Measurements from ENCODE around the gene CYB561A3.

Gene CYB561A3

DNA sequence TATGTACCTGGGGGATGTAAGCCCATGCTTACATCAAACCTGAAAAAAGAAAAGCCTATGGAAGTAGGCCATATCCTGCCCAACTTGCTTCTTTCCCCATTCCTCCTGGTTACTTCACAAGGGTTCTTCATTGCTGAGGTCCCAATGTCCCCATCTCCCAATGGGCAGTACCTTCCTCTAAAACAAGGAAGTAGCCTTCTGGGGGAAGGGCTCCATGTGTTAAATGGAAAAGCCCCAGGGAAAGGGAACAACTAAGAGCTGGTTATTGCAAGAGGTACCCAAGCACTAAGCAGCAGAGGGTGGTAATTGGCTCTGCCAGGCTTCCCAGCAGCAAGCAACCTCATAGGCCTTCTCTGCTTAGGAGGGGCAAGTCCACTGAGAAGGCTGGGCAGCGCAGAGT, 42.0 kb upstream of the CYB561A3 start:
- DNase-seq, result no peak
- H3K36me3 ChIP-seq (replicated peaks), result peaks cover 61% of the 10 kb centered on the region
- no peak overlapping the region for H3K27ac ChIP-seq
- H3K4me3 ChIP-seq (ENCODE audit: low read depth, low read length), result no peak overlapping the region
- in situ Hi-C loops (cut with HindIII; ENCODE audit: low pct_ligation_motif_present, low sequenced_read_pairs), result no loop called here
- TF ChIP-seq, protein P1, sequence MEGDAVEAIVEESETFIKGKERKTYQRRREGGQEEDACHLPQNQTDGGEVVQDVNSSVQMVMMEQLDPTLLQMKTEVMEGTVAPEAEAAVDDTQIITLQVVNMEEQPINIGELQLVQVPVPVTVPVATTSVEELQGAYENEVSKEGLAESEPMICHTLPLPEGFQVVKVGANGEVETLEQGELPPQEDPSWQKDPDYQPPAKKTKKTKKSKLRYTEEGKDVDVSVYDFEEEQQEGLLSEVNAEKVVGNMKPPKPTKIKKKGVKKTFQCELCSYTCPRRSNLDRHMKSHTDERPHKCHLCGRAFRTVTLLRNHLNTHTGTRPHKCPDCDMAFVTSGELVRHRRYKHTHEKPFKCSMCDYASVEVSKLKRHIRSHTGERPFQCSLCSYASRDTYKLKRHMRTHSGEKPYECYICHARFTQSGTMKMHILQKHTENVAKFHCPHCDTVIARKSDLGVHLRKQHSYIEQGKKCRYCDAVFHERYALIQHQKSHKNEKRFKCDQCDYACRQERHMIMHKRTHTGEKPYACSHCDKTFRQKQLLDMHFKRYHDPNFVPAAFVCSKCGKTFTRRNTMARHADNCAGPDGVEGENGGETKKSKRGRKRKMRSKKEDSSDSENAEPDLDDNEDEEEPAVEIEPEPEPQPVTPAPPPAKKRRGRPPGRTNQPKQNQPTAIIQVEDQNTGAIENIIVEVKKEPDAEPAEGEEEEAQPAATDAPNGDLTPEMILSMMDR (IDR thresholded peaks at IDR 0.05; ENCODE audit: low read depth, low read length, missing control alignments), result no peak
- no peaks in the 10 kb centered on the region for H3K27me3 ChIP-seq (replicated peaks)

DNA sequence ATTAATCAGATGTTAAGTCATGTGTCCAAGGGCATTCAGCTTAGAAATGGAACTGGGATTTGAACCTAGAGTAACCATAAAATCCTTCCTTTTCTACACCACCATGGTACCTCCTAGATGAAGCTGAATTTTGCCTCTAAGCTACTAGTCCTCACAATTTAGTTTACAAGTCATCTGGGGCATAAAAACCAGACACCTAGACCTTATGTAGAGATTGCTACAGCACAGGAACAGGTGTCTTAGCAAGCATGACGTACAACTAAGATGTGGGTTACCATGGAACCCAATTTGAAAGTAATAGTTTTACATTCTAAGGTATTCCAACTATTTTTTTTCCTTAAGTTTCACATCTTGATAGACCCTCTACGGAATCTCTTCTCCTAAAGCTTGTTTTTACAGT, 39.9 kb upstream of the CYB561A3 start:
- H3K27ac ChIP-seq, result no peak overlapping the region
- in situ Hi-C loops (cut with HindIII; ENCODE audit: low pct_ligation_motif_present, low sequenced_read_pairs), result no loop called here
- TF ChIP-seq, protein P1 (IDR thresholded peaks at IDR 0.05; ENCODE audit: low read depth, low read length, missing control alignments), result no peak
- no peak for DNase-seq
- no peak overlapping the region for H3K4me3 ChIP-seq (ENCODE audit: low read depth, low read length)
- peaks cover 48% of the 10 kb centered on the region for H3K36me3 ChIP-seq (replicated peaks)
- no peaks in the 10 kb centered on the region for H3K27me3 ChIP-seq (replicated peaks)

DNA sequence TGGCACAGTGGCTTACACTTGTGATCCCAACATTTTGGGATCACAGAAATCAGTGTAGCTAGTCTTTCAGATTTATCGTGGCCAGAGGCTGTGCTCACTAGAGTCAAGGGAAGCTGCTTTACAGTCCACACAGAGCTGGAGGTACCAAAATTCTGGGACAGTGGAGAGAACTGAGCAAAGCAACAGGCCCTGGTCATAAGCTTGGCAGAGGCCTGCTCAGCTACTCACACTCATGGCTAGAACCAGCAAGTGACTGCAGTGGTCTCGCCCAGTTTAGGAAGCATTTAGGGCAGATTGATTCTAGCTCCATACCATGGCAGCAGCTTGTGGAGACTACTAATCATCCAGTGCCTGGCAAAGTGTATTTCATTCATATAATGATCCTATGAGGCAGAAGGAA, 39.5 kb upstream of the CYB561A3 start:
- no peak overlapping the region for H3K27ac ChIP-seq
- peaks cover 44% of the 10 kb centered on the region for H3K36me3 ChIP-seq (replicated peaks)
- no peak for DNase-seq
- TF ChIP-seq, protein P1 (IDR thresholded peaks at IDR 0.05; ENCODE audit: low read depth, low read length, missing control alignments), result no peak
- in situ Hi-C loops (cut with HindIII; ENCODE audit: low pct_ligation_motif_present, low sequenced_read_pairs), result no loop called here
- no peaks in the 10 kb centered on the region for H3K27me3 ChIP-seq (replicated peaks)
- no peak overlapping the region for H3K4me3 ChIP-seq (ENCODE audit: low read depth, low read length)

DNA sequence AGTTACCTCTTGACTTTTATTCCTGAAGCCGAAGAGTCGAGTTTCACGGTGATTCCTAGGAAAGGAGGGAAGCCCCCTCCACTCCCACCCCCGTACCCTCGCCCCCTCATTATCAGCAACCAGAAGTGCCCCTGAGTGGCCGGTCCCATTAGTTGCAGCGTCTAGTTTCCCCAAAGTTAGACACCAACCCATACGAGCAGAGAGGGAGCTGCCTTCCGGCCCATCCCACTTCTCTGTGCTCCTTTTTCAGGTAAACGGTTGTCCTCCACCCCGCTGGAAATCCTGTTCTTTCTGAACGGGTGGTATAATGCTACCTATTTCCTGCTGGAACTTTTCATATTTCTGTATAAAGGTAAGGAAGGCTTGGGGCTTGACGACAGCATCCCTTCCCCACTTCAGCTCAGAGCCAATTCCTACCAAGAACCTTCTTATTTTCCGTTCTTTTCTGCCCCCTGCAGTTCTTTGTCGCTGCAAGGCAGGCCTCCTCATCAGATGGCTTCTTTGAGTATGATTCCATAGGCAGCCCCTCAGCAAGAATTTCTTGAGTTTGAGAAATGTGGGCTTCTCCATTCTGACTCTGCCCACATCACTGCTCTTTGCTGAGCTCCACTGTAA, 31.4 kb upstream of the CYB561A3 start:
- Histone ChIP-seq H3K4me3 (ENCODE audit: low read depth, low read length) (peak overlapping the region; percentile 86), H3K36me3 (replicated peaks) (peaks cover 3% of the 10 kb centered on the region), H3K27me3 (replicated peaks) (no peaks in the 10 kb centered on the region), H3K27ac (no peak overlapping the region)
- in situ Hi-C loops (cut with HindIII; ENCODE audit: low pct_ligation_motif_present, low sequenced_read_pairs), result no loop called here
- TF ChIP-seq, protein P1 (IDR thresholded peaks at IDR 0.05; ENCODE audit: low read depth, low read length, missing control alignments), result peak; percentile 63
- DNase-seq, result no peak

DNA sequence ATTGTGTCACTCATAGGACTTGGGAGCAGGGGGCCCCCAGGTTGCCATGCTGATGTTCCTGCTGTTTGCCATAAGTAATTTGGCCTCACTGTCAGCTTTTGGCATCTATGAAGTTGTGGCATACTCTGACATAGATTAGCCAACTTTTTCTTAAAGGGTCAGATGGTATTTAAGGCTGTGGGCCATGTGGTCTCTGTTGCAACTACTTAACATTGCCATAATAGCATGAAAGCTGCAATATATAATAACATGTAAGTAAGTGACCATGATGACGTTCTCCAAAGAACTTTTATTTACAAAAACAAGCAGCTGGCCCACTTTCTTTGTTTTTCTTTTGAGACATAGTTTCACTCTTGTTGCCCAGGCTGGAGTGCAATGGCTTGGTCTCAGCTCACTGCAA, 28.5 kb upstream of the CYB561A3 start:
- no peak for DNase-seq

More for the DNA sequence above, 28.5 kb upstream of the CYB561A3 start:
- in situ Hi-C loops (cut with HindIII; ENCODE audit: low pct_ligation_motif_present, low sequenced_read_pairs), result no loop called here
- Histone ChIP-seq H3K27me3 (replicated peaks) (no peaks in the 10 kb centered on the region), H3K4me3 (ENCODE audit: low read depth, low read length) (no peak overlapping the region), H3K27ac (no peak overlapping the region), H3K36me3 (replicated peaks) (peaks cover 1% of the 10 kb centered on the region)
- TF ChIP-seq, protein P1 (IDR thresholded peaks at IDR 0.05; ENCODE audit: low read depth, low read length, missing control alignments), result no peak

All from brain microvascular endothelial cell (primary cell).